Cardiac fibroblast (primary cell): ENCODE data around the gene MAGI2.

Experiments used
- DNase-seq, 2 donors: peaks; one replicate each; pipeline versions ENCODE4 v3.0.0 to v3.0.0-alpha.2; 2010; ENCODE audit warnings: low read depth in 2 of 2
- H3K4me3 ChIP-seq, 2 donors: replicated peaks in 1 of 2; 1 replicate in 1 of 2; 2 replicates in 1 of 2; pipeline ENCODE4 v1.5.1; 2011; ENCODE audit warnings: low read depth in 2 of 2, low read length in 2 of 2, mild to moderate bottlenecking in 2 of 2, moderate library complexity in 1 of 2
- TF ChIP-seq, protein P1 (sequence below): IDR thresholded peaks from one replicate; pipeline ENCODE4 v1.5.1; 2011; ENCODE audit warnings: low read depth, mild to moderate bottlenecking, low read length, inconsistent platforms

The MAGI2 gene

GRCh38 chr7:78071491-78072200 is 1381.8 kb downstream of the MAGI2 start:
- H3K4me3 ChIP-seq, result no peak overlapping the region
- DNase-seq, result no peak
- TF ChIP-seq, protein P1, sequence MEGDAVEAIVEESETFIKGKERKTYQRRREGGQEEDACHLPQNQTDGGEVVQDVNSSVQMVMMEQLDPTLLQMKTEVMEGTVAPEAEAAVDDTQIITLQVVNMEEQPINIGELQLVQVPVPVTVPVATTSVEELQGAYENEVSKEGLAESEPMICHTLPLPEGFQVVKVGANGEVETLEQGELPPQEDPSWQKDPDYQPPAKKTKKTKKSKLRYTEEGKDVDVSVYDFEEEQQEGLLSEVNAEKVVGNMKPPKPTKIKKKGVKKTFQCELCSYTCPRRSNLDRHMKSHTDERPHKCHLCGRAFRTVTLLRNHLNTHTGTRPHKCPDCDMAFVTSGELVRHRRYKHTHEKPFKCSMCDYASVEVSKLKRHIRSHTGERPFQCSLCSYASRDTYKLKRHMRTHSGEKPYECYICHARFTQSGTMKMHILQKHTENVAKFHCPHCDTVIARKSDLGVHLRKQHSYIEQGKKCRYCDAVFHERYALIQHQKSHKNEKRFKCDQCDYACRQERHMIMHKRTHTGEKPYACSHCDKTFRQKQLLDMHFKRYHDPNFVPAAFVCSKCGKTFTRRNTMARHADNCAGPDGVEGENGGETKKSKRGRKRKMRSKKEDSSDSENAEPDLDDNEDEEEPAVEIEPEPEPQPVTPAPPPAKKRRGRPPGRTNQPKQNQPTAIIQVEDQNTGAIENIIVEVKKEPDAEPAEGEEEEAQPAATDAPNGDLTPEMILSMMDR, result no peak

DNA sequence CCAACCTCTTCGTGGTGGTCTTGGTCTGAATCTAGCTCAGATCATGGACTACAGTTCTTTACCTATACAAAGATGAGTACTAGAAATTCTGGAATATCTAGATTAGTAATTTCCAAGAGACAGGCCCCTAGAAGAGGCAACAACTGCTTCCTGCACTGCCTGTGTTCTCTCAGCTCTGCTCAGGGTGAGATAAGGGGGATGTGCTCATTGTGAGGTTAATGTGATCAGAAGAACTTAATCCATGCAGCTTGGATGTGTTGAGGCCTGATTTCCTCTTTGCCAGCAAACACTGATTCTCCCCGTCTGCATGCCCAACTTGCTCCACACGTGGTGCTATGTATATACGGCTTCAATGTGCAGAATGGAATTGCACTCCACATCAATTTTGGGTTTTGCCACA is 1386.9 kb downstream of the MAGI2 start:
- no peak for DNase-seq
- TF ChIP-seq, protein P1, result no peak
- H3K4me3 ChIP-seq, result no peak overlapping the region

- H3K4me3 ChIP-seq, result no peak overlapping the region
- TF ChIP-seq, protein P1, result no peak
- no peak for DNase-seq
Observed at GRCh38 chr7:78063758-78064157, 1389.7 kb downstream of the MAGI2 start.

- DNase-seq, result no peak
- no peak overlapping the region for H3K4me3 ChIP-seq
- TF ChIP-seq, protein P1, result no peak
Observed at GRCh38 chr7:78062214-78062613, 1391.3 kb downstream of the MAGI2 start.

DNA sequence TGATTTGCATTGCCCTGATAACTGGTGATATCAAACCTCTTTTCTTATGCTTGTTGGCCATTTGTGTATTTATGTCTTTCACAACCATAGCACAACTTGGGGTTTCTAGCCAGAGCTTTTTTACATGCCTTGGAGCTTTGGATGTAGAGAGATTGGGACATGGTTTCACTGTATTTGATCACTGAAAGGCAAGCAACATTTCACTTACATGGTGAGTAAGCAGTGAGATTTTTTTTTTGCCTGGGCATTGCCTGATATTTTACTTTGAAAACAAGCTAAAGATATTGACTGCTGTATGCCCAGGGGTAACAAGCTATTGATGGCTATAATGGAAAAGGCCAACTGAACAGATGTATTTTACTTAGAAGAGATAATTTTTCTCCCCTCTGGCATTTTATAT is 1395.9 kb downstream of the MAGI2 start:
- TF ChIP-seq, protein P1, result no peak
- DNase-seq, result peak in 1 of 2 donors; percentile 26
- H3K4me3 ChIP-seq, result no peak overlapping the region

GRCh38 chr7:78055599-78055998 is 1397.9 kb downstream of the MAGI2 start:
- H3K4me3 ChIP-seq, result no peak overlapping the region
- TF ChIP-seq, protein P1, result no peak
- no peak for DNase-seq
